MM.1S (cell line): Measurements from ENCODE around the gene KRTAP5-9.
"Not testable (repeated sequence)": the region's sequence is repeated elsewhere in the genome, so short reads cannot be mapped to it uniquely, and the experiment has no call there.

Source experiments
- DNase-seq: peaks from one replicate; pipeline ENCODE4 v3.0.0-alpha.2; 2015
- H2AFZ ChIP-seq: fragments of 300-600 bp; sonication (generic); 2 replicates; pipeline ENCODE4 v1.6.0; 2016; ENCODE audit warnings: antibody characterized with exemption, low read length
- H3F3A ChIP-seq: fragments of 300-600 bp; sonication (generic); 2 replicates; pipeline ENCODE4 v1.6.1; 2016; ENCODE audit warnings: mild to moderate bottlenecking, antibody characterized with exemption, low read length, moderate library complexity, mixed read lengths; ENCODE audit not compliant: insufficient read depth
- H3K27ac ChIP-seq: fragments of 300-600 bp; sonication (generic); 2 replicates; pipeline ENCODE4 v1.5.1; 2016; ENCODE audit warnings: mild to moderate bottlenecking, low read length
- H3K27me3 ChIP-seq: fragments of 300-600 bp; sonication (generic); replicated peaks from 2 replicates; pipeline ENCODE4 v1.6.0; 2016; ENCODE audit warnings: low read length; ENCODE audit not compliant: insufficient read depth
- H3K36me3 ChIP-seq: fragments of 300-600 bp; sonication (generic); replicated peaks from 2 replicates; pipeline ENCODE4 v1.6.1; 2016; ENCODE audit warnings: mild to moderate bottlenecking, low read length, mixed read lengths; ENCODE audit not compliant: insufficient read depth
- H3K4me1 ChIP-seq: fragments of 300-600 bp; sonication (generic); 2 replicates; pipeline ENCODE4 v1.6.1; 2016; ENCODE audit warnings: low read length, mixed read lengths
- H3K4me2 ChIP-seq: fragments of 300-600 bp; sonication (generic); 2 replicates; pipeline ENCODE4 v1.6.0; 2016; ENCODE audit warnings: low read depth, low read length
- H3K4me3 ChIP-seq: fragments of 300-600 bp; sonication (generic); 2 replicates; pipeline ENCODE4 v1.5.1; 2016; ENCODE audit warnings: low read length, mixed read lengths
- H3K79me2 ChIP-seq: fragments of 300-600 bp; sonication (generic); 2 replicates; pipeline ENCODE4 v1.6.1; 2016; ENCODE audit warnings: mixed run types, low read length, mixed read lengths
- H3K9ac ChIP-seq: fragments of 300-600 bp; sonication (generic); 2 replicates; pipeline ENCODE4 v1.6.1; 2016; ENCODE audit warnings: low read length, mixed read lengths
- H3K9me2 ChIP-seq: fragments of 300-600 bp; sonication (generic); replicated peaks from 2 replicates; pipeline ENCODE4 v1.6.1; 2016; ENCODE audit warnings: mild to moderate bottlenecking, low read length, mixed read lengths; ENCODE audit not compliant: insufficient read depth
- H3K9me3 ChIP-seq: fragments of 300-600 bp; sonication (generic); replicated peaks from 2 replicates; pipeline ENCODE4 v1.6.1; 2016; ENCODE audit warnings: mild to moderate bottlenecking, low read length, mixed read lengths; ENCODE audit not compliant: insufficient read depth
- H4K20me1 ChIP-seq: fragments of 300-600 bp; sonication (generic); 2 replicates; pipeline ENCODE4 v1.6.1; 2016; ENCODE audit warnings: mild to moderate bottlenecking, low read length, moderate library complexity, mixed read lengths; ENCODE audit not compliant: insufficient read depth
- EZH2 ChIP-seq: fragments of 300-600 bp; sonication (generic); optimal IDR thresholded peaks from 2 replicates; pipeline ENCODE3; 2017; ENCODE audit warnings: low read depth, mild to moderate bottlenecking, antibody characterized with exemption, low read length, mixed read lengths
- EZH2phosphoT487 ChIP-seq: fragments of 300-600 bp; sonication (generic); IDR thresholded peaks from 2 replicates; pipeline ENCODE4 v1.6.1; 2018; ENCODE audit warnings: antibody characterized with exemption, low read length
- TF ChIP-seq, protein P1 (sequence below): fragments of 300-600 bp; sonication (generic); IDR thresholded peaks from 2 replicates; pipeline ENCODE4 v1.5.1; 2016; ENCODE audit warnings: antibody characterized with exemption, low read length, mixed read lengths

The KRTAP5-9 gene

DNA sequence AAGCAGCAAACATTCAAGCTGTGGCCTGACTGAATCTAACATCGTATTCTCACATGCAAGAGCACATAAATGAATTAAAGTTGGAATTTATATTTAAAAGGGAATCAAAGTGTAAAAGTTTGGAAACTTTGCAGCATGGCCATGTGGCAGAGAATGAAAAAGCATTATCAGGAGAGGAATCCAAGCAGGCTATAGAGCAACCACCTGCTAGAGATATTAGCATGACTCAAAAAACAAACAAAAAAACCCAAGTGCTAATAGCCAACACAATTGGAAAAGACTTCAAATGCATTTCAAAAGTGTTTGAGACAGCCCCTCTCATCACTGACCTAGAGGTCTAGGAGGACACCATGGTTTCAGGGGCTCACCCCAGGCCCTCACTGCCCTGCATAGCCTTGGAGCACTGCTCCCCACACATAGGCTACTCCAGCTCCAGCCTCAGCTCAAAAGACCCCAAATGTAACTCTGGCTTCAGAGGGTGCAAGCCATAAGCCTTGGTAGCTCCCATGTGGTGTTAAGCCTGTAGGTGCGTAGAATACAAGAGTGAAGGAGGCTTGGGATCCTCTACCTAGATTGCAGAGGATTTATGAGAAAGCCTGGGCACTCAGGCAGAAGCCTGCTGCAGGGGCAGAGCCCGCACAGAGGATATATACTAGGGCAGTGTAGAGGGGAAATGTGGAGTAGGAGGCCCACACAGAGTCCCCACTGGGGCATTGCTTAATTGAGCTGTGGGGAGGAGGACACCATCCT is 22.9 kb upstream of the KRTAP5-9 start:
- Histone ChIP-seq H3K79me2 (no peaks in the 10 kb centered on the region), H3K4me2 (no peak overlapping the region), H4K20me1 (no peaks in the 10 kb centered on the region), H3K9ac (no peak overlapping the region), H3K4me3 (no peak overlapping the region), H3K9me3 (no peaks in the 10 kb centered on the region), H3K4me1 (no peaks in the 10 kb centered on the region), H3K36me3 (no peaks in the 10 kb centered on the region), H3F3A (no peaks in the 10 kb centered on the region), H3K27me3 (peaks cover 36% of the 10 kb centered on the region), H3K27ac (no peak overlapping the region), H2AFZ (no peak overlapping the region), H3K9me2 (no peaks in the 10 kb centered on the region)
- TF ChIP-seq EZH2 (no peak), EZH2phosphoT487 (no peak)
- TF ChIP-seq, protein P1, sequence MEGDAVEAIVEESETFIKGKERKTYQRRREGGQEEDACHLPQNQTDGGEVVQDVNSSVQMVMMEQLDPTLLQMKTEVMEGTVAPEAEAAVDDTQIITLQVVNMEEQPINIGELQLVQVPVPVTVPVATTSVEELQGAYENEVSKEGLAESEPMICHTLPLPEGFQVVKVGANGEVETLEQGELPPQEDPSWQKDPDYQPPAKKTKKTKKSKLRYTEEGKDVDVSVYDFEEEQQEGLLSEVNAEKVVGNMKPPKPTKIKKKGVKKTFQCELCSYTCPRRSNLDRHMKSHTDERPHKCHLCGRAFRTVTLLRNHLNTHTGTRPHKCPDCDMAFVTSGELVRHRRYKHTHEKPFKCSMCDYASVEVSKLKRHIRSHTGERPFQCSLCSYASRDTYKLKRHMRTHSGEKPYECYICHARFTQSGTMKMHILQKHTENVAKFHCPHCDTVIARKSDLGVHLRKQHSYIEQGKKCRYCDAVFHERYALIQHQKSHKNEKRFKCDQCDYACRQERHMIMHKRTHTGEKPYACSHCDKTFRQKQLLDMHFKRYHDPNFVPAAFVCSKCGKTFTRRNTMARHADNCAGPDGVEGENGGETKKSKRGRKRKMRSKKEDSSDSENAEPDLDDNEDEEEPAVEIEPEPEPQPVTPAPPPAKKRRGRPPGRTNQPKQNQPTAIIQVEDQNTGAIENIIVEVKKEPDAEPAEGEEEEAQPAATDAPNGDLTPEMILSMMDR, result no peak
- DNase-seq, result no peak

GRCh38 chr11:71525938-71526495 is 22.2 kb upstream of the KRTAP5-9 start:
- Histone ChIP-seq H3K36me3 (no peaks in the 10 kb centered on the region), H3K4me1 (no peaks in the 10 kb centered on the region), H4K20me1 (no peaks in the 10 kb centered on the region), H3K9ac (no peak overlapping the region), H3K27ac (no peak overlapping the region), H3K4me2 (no peak overlapping the region), H3F3A (no peaks in the 10 kb centered on the region), H3K27me3 (peaks cover 36% of the 10 kb centered on the region), H3K79me2 (no peaks in the 10 kb centered on the region), H3K9me2 (no peaks in the 10 kb centered on the region), H3K4me3 (no peak overlapping the region), H2AFZ (no peak overlapping the region), H3K9me3 (no peaks in the 10 kb centered on the region)
- DNase-seq, result no peak
- TF ChIP-seq, protein P1, result no peak
- TF ChIP-seq EZH2phosphoT487, result no peak
- no peak for TF ChIP-seq EZH2

DNA sequence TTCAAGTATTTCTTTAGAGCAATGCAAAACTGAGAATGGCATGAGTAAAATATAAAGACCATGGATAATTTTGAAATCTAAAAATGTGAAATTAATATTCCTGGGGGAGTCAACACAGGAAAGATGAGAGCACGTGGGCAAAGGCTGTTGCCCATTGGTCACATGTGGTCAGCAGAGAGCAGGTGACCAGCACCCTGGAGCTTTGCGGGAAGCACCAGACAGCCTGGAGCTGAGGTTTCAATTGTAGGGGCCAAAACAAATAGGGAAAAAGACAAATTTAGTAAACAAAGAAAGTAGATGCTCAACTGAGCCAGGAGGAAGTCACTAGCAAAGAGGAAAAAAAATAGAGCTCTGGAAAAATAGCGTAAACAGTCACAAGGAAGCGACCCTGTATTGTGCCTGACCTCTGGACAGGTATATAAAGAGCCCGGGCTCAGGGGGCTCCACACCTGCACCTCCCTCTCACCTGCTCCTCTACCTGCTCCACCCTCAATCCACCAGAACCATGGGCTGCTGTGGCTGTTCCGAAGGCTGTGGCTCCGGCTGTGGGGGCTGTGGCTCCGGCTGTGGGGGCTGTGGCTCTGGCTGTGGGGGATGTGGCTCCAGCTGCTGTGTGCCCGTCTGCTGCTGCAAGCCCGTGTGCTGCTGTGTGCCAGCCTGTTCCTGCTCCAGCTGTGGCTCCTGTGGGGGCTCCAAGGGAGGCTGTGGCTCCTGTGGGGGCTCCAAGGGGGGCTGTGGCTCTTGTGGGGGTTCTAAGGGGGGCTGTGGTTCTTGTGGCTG is 21.2 kb upstream of the KRTAP5-9 start, which contains the start of gene KRTAP5-7:
Gene KRTAP5-7 (plus strand): TSS at position 472 of the 780 bp plus-strand sequence. CDS start 34 bp downstream, at position 506.
- H4K20me1 ChIP-seq, H2AFZ ChIP-seq, H3K36me3 ChIP-seq: not testable (repeated sequence)

More for the DNA sequence above, 21.2 kb upstream of the KRTAP5-9 start, which contains the start of gene KRTAP5-7:
- not testable (repeated sequence) for H3F3A ChIP-seq, H3K9me2 ChIP-seq, H3K9me3 ChIP-seq, H3K4me1 ChIP-seq, H3K27ac ChIP-seq, DNase-seq, H3K4me3 ChIP-seq, H3K79me2 ChIP-seq, H3K4me2 ChIP-seq, H3K9ac ChIP-seq
- H3K27me3 ChIP-seq, result peaks cover 36% of the 10 kb centered on the region
